ENCODE results near the gene GNG4. TPM values are rescaled to one million over a fixed set of nuclear protein-coding genes. Genes with fewer than 3 reads are reported as not detected.

Gene GNG4
- total and polyA plus RNA-seq, 12 donors, result 0.04 to 0.15 (median 0.06) TPM; not detected in 9

DNA sequence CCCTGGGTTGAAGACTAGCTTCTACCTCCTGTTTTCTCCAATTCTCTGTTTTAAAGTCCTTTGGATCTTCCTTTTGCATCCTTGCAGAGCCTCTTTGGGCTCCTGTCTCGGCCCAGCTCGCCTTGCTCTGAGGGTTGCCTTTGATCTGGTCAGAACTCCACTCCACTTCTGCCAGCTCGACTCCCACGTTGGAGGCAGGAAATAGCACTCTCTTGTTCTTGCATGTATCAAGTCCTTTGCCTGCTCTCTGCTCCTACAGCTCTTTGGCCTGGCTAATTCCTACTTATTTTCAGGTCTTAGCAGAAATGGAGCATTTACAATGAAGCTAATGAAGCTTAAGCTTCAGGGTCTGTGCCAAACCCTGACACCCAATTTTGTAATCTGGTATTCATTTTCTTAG is 124.3 kb downstream of the GNG4 start:
- no peaks in the 10 kb centered on the region for H3K9me3 ChIP-seq
- WGBS, 2 donors, result 33 to 36% methylated on average over 4 of the region's 4 CpGs
- intact Hi-C loops (cut with DNase I), result no loop called here
- H3K4me3 ChIP-seq, result no peak overlapping the region
- H3K27ac ChIP-seq, result no peak overlapping the region
- no peak for ATAC-seq
- TF ChIP-seq, protein P1, sequence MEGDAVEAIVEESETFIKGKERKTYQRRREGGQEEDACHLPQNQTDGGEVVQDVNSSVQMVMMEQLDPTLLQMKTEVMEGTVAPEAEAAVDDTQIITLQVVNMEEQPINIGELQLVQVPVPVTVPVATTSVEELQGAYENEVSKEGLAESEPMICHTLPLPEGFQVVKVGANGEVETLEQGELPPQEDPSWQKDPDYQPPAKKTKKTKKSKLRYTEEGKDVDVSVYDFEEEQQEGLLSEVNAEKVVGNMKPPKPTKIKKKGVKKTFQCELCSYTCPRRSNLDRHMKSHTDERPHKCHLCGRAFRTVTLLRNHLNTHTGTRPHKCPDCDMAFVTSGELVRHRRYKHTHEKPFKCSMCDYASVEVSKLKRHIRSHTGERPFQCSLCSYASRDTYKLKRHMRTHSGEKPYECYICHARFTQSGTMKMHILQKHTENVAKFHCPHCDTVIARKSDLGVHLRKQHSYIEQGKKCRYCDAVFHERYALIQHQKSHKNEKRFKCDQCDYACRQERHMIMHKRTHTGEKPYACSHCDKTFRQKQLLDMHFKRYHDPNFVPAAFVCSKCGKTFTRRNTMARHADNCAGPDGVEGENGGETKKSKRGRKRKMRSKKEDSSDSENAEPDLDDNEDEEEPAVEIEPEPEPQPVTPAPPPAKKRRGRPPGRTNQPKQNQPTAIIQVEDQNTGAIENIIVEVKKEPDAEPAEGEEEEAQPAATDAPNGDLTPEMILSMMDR (IDR thresholded peaks at IDR 0.05), result no peak
- H3K4me1 ChIP-seq, result no peaks in the 10 kb centered on the region
- H3K36me3 ChIP-seq, result no peaks in the 10 kb centered on the region
- DNase-seq, result no peak
- no peaks in the 10 kb centered on the region for H3K27me3 ChIP-seq

- no peak overlapping the region for H3K4me3 ChIP-seq
- DNase-seq (no peak), ATAC-seq (no peak)
- H3K27ac ChIP-seq, result no peak overlapping the region
- H3K9me3 ChIP-seq, result no peaks in the 10 kb centered on the region
- no peaks in the 10 kb centered on the region for H3K27me3 ChIP-seq
- intact Hi-C loops (cut with DNase I), result loop anchor here in 9 of 10 donors (5.0 to 10.0 kb wide), 4 partner anchors 265 to 458 kb away; no protein-coding TSS in a partner anchor
- WGBS, 2 donors, result 78 to 80% methylated on average over 6 of the region's 6 CpGs
- TF ChIP-seq, protein P1 (IDR thresholded peaks at IDR 0.05), result no peak
- H3K36me3 ChIP-seq, result no peaks in the 10 kb centered on the region
- H3K4me1 ChIP-seq, result no peaks in the 10 kb centered on the region
Measured at GRCh38 chr1:235516862-235517446, 132.6 kb downstream of the GNG4 start.

DNA sequence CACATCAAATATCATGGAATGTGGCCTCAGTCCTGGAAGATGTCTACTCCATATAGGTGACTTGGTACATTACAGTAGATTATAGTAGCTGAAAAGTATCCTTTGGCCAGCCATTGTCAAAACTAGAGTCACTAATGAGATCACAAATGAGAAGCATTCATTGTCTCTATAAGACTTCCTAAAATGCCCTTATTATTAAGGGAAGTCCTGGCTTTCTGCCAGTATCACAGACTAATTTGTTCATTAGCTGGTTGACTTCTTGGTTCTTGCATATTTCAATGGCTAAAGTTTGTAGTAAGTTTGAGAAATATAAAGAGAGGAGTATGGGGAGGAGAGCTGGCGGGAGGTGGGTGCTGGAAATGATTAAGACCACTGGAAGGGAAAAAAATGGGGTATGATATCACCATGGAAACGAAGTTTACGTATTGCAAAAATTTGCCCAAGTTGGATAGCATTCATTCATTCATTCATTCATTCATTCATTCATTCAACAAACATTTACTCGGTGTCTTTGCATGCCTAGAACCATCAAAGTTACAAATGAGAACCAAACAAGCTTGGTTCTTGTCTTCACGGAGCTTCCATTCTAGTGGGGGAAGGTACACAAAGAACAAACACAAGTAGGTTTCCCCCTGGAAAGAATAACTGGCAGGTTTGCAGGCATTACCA is 133.6 kb downstream of the GNG4 start:
- Histone ChIP-seq H3K36me3 (no peaks in the 10 kb centered on the region), H3K9me3 (no peaks in the 10 kb centered on the region), H3K27me3 (no peaks in the 10 kb centered on the region), H3K4me1 (no peaks in the 10 kb centered on the region), H3K4me3 (no peak overlapping the region), H3K27ac (no peak overlapping the region)
- intact Hi-C loops (cut with DNase I), result loop anchor here in 9 of 10 donors (2.0 to 10.0 kb wide), 5 partner anchors 266 to 459 kb away; no protein-coding TSS in a partner anchor
- ATAC-seq (no peak), DNase-seq (no peak)
- 93 to 95% methylated on average over 5 of the region's 5 CpGs for WGBS, 2 donors
- TF ChIP-seq, protein P1 (IDR thresholded peaks at IDR 0.05), result no peak

DNA sequence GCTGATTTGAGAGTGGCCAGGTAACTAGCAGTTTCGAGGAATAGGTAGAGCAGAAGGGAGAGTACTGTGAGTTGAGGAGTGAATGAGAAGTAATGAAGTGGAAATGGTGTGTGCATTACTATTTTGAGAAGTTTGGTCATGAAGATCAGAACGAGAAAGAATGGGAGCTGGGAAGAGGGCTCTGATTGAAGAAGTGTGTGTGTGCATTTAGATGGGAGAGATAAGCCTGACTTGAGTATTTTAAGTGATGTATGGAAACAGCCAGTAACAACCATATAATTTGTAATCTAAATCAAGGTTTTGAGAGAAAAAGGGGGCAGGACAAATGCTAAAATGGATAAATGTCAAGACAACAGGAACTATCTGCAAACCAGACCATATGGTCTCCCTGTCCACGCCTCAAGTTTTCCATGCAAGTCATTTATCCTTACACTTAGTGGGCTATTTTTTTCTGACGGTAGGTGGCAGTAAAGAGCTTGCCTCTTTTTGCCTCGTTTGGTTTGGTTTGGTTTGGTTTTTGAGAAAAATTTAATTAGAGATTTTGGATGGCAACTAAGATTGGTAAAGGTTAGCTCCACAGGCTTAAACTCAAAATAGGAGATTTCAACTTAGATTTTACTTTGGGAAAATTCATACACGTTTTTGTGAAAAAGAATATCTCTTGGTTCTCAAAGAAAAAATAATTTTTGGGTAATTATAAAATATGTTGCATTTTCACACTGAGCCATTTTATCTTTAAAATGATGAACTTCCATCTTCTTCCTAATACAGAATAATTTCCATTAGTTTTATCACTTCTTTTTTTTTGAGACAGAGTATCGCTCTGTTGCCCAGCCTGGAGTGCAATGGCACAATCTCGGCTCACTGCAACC is 135.9 kb downstream of the GNG4 start:
- TF ChIP-seq, protein P1 (IDR thresholded peaks at IDR 0.05), result peak; percentile 83 to 95 (median 91)
- WGBS, 2 donors, result 38 to 39% methylated on average over 8 of the region's 8 CpGs
- peak in 1 of 2 donors; percentile 62 for DNase-seq
- no peaks in the 10 kb centered on the region for H3K4me1 ChIP-seq
- H3K4me3 ChIP-seq, result no peak overlapping the region
- peak in 2 of 8 donors; percentile 25 to 58 for ATAC-seq
- H3K27me3 ChIP-seq, result no peaks in the 10 kb centered on the region
- no peak overlapping the region for H3K27ac ChIP-seq
- intact Hi-C loops (cut with DNase I), result loop anchor here in 6 of 10 donors (2.0 to 10.0 kb wide), 6 partner anchors 269 to 461 kb away; no protein-coding TSS in a partner anchor
- no peaks in the 10 kb centered on the region for H3K36me3 ChIP-seq
- H3K9me3 ChIP-seq, result no peaks in the 10 kb centered on the region

All from heart right ventricle (tissue), 16 donors.